Naive thymus-derived CD8-positive, alpha-beta T cell (primary cell): Measurements from ENCODE around the gene PARD3B. TPM values are rescaled to one million over a fixed set of nuclear protein-coding genes. Genes with fewer than 3 reads are reported as not detected.

Source experiments
- ATAC-seq, 2 donors: fragments of 150-1000 bp; cut with Tn5 transposase in 1 of 2; sonication (Bioruptor Pico), chemical (Tn5 transposase) in 1 of 2; 1 replicate in 1 of 2; 2 replicates in 1 of 2; pipeline ENCODE4 v1.10.0; 2021; ENCODE audit warnings: mild to moderate bottlenecking in 2 of 2, moderate library complexity in 2 of 2
- POLR2A ChIA-PET: fragments of 350-600 bp; sonication (Branson Sonifier 250); formaldehyde crosslinking; loops from one replicate; lab custom pipeline; 2021; ENCODE audit warnings: antibody characterized with exemption; lab: Charles Lee
- DNase-seq, 10 donors: peaks; one replicate each; pipeline versions ENCODE4 v3.0.0 to v3.0.0-alpha.2; 2020 to 2022
- H3K27ac Mint-ChIP-seq, 10 donors: one replicate each; pipeline ENCODE4 v1.8.0; 2020 to 2022; ENCODE audit warnings: mild to moderate bottlenecking in 10 of 10, mixed read lengths in 10 of 10, moderate library complexity in 4 of 10, inconsistent platforms in 1 of 10
- H3K27me3 Mint-ChIP-seq, 5 donors: one replicate each; pipeline ENCODE4 v1.8.0; 2021 to 2022; ENCODE audit warnings: mixed read lengths in 5 of 5
- H3K36me3 Mint-ChIP-seq, 3 donors: one replicate each; pipeline ENCODE4 v1.8.0; 2020 to 2022; ENCODE audit warnings: mixed read lengths in 3 of 3, mild to moderate bottlenecking in 2 of 3, inconsistent platforms in 1 of 3
- H3K4me1 Mint-ChIP-seq, 4 donors: one replicate each; pipeline ENCODE4 v1.8.0; 2021 to 2022; ENCODE audit warnings: mixed read lengths in 4 of 4
- H3K4me3 Mint-ChIP-seq, 10 donors: one replicate each; pipeline ENCODE4 v1.8.0; 2020 to 2022; ENCODE audit warnings: mild to moderate bottlenecking in 10 of 10, mixed read lengths in 10 of 10, moderate library complexity in 6 of 10, inconsistent platforms in 1 of 10
- H3K9me3 Mint-ChIP-seq, 9 donors: one replicate each; pipeline ENCODE4 v1.8.0; 2020 to 2022; ENCODE audit warnings: mixed read lengths in 9 of 9, mild to moderate bottlenecking in 3 of 9, inconsistent platforms in 1 of 9, moderate library complexity in 1 of 9
- polyA plus RNA-seq, 3 donors: library from polyadenylated mRNA; unstranded; fragments of 300-500 nt; fragmentation: Illumina TruSeq; gene quantifications; one replicate each; pipeline ENCODE4 v1.2.3, GENCODE V29; 2021
- total RNA-seq, 8 experiments: library from RNA in 2 of 8; stranded (reverse) in 2 of 8; gene quantifications; one replicate each; pipeline ENCODE4 v1.2.3 and lab custom pipeline; 2021 to 2026

Gene PARD3B
- total and polyA plus RNA-seq, 5 experiments from 2014 or later: 0.22 to 3.8 (median 1.3) TPM; not detected in 1

DNA sequence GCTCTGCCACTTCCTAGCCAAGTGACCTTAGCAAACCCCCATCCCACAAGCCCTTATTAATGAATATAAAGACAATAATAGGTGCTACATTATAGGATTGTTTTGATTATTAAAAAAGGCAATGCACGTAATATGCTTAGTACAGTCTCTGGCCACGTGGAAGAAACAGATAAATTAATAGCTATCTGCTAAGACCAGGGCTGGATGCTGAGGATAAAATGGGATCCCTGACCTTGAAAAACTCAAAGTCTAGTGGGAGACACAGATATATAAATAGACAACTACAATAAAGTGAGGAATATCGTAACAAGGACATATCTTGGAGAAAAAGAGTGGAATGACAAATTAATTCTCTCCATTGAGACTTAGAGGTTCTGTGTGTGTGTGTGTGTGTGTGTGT, 29.9 kb upstream of the PARD3B start:
- ATAC-seq (no peak), DNase-seq (no peak)
- no peak overlapping the region for H3K27ac Mint-ChIP-seq
- POLR2A ChIA-PET: no interaction called here
- H3K4me1 Mint-ChIP-seq: peaks cover 0 to 3% (median 0%) of the 10 kb centered on the region in 4 donors
- H3K9me3 Mint-ChIP-seq: no peaks in the 10 kb centered on the region
- H3K36me3 Mint-ChIP-seq: peaks cover 0 to 2% (median 0%) of the 10 kb centered on the region in 3 donors
- H3K27me3 Mint-ChIP-seq: peaks cover 3 to 11% (median 4%) of the 10 kb centered on the region in 5 donors
- no peak overlapping the region for H3K4me3 Mint-ChIP-seq

DNA sequence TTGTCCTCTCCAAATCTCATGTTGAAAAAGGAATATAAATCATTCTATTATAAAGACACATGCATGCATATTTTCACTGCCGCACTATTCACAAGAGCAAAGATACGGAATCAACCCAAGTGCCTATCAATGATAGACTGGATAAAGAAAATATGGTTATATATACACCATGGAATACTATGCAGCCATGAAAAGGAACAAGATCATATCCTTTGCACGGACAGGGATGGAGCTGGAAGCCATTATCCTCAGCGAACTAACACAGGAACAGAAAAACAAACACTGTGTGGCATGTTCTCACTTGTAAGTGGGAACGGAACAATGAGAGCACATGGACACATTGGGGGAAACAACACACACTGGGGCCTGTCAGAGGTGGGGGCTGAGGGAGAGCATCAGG, 28.1 kb upstream of the PARD3B start:
- POLR2A ChIA-PET: no interaction called here
- Mint-ChIP-seq H3K9me3 (no peaks in the 10 kb centered on the region), H3K4me1 (peaks cover 0 to 3% (median 0%) of the 10 kb centered on the region in 4 donors), H3K27ac (no peak overlapping the region), H3K27me3 (peaks cover 3 to 11% (median 6%) of the 10 kb centered on the region in 5 donors), H3K4me3 (no peak overlapping the region), H3K36me3 (peaks cover 0 to 2% (median 0%) of the 10 kb centered on the region in 3 donors)
- DNase-seq (no peak), ATAC-seq (no peak)

DNA sequence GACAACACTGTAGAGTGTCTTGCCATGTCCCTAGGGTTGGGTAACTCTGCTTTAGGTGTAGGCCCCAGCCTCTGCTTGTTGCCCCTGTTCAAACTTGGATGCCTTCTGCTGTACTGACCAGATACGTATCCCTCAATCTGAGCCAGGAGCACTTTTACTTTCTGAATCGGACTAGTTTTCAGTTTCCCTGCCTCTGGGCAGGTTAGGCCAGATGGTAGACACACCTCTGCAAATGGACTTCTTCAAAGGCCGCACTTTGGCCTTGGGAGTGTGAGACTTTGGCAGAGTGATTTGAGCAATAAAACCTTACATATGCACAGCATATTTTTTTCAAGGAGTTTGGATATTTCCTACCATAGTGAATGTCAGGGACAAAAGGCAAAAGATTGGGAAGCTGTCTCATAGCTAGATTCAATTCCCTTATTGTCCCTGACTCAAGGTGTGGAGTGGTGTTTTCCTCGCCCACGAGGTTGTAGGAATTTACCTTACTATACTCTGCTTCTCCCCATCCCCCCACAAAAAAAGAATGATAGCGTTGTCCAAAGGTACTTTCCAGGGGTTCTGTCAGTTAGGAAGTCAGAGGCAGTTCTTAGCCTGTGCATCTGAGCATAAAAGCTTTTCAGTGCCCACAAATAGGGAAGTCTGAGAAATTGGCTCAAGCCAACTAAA, 15.3 kb upstream of the PARD3B start:
- Mint-ChIP-seq H3K4me3 (no peak overlapping the region), H3K27me3 (peaks cover 0 to 13% (median 3%) of the 10 kb centered on the region in 5 donors), H3K36me3 (no peaks in the 10 kb centered on the region), H3K4me1 (no peaks in the 10 kb centered on the region), H3K9me3 (no peaks in the 10 kb centered on the region), H3K27ac (no peak overlapping the region)
- ATAC-seq (no peak), DNase-seq (no peak)
- POLR2A ChIA-PET: no interaction called here

DNA sequence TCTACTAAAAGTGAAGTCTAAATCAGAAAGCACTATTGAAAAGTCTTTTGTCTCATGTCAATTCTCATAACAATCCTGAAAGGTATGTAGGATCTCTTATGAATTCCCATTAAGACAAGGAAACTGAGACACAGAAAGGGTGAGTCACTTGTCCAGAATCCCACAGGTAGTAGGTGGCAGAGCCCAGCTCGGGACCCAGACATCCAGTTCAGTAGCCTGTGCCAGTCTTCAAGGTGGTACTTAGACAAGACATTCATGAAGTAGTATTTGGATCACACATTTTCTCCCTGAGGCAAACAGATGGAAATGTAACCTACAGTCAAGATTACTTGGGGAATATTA, 14.8 kb upstream of the PARD3B start:
- DNase-seq: no peak
- Mint-ChIP-seq H3K4me3 (no peak overlapping the region), H3K9me3 (no peaks in the 10 kb centered on the region), H3K27me3 (peaks cover 0 to 13% (median 3%) of the 10 kb centered on the region in 5 donors), H3K36me3 (no peaks in the 10 kb centered on the region), H3K27ac (peak overlapping the region in 1 of 10 donors; percentile 4), H3K4me1 (no peaks in the 10 kb centered on the region)
- POLR2A ChIA-PET: no interaction called here
- ATAC-seq: no peak

DNA sequence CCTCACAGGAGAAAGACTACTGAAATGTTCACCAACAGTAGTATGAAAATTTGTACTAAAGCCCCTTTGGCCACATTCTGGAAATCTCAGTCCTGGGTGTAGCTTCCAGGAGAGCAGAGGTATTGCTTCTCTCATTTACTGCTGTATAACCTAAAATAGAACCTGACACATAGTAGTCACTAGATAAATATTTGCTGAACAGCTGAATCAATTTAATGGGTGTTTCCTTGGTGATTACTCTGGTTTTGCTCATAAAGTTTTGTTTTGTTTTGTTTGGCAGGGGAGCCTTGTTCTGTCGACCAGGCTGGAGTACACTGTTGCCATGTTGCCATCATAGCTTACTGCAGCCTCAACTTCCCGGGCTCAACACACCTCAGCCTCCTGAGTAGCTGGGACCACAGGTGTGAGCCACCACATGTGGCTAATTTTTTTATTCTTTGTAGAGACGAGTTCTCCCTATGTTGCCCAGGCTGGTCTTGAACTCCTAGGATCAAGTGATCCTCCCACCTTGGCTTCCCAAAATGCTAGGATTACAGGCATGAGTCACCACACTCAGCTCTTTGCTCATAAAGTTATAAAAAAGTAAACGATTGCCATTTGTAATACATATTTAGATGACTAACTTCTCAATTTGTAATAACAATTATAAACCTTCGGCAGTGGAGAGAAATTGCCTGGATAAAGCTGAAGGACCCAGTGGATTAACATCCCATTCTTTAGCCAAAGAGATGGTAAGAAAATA, 11.5 kb upstream of the PARD3B start:
- no peak for ATAC-seq
- Mint-ChIP-seq H3K4me1 (no peaks in the 10 kb centered on the region), H3K27ac (no peak overlapping the region), H3K27me3 (peaks cover 0 to 13% (median 3%) of the 10 kb centered on the region in 5 donors), H3K36me3 (no peaks in the 10 kb centered on the region), H3K9me3 (no peaks in the 10 kb centered on the region), H3K4me3 (no peak overlapping the region)
- POLR2A ChIA-PET: no interaction called here
- no peak for DNase-seq

DNA sequence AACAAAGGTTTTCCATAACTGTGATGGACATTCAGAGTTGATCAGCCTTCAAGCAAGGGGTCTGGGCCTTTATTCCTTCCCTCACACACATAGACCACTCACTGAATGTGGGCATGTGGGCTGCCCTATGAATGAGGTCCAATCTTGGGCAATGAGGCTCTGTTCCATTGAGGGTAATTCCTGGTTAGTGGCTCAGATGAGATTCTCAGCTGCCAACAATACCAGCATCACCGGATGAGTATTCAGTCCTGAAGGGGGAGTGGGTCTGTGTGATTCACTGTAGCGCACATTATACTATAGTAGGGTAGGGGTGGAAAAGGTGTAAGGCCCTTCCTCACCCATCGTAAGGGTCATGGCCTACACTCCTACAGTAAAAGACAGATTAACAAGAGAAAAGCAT, 9.9 kb upstream of the PARD3B start:
- ATAC-seq: no peak
- Mint-ChIP-seq H3K9me3 (no peaks in the 10 kb centered on the region), H3K4me3 (no peak overlapping the region), H3K27ac (no peak overlapping the region), H3K27me3 (peaks cover 0 to 13% (median 3%) of the 10 kb centered on the region in 5 donors), H3K36me3 (no peaks in the 10 kb centered on the region), H3K4me1 (no peaks in the 10 kb centered on the region)
- no peak for DNase-seq
- POLR2A ChIA-PET: no interaction called here

DNA sequence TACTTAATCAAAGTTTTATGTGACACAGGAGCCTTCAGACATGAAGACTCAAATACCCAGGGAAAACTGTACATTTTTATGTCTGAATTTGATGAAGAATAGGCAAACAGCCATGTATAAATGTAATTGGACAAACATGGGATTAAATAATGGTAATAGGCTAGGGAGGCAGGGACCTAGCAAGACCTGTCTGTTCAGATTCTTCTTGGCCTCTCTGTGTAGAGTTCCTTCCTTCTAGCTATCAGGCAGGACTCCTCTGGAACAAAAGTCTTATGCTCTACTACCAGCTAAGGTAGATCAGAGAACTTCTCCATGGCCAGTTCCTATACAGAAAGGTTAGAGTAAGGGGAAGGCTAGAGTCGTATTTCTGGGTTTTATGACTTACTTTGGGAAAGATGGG, 9.5 kb upstream of the PARD3B start:
- Mint-ChIP-seq H3K4me3 (no peak overlapping the region), H3K36me3 (no peaks in the 10 kb centered on the region)
- POLR2A ChIA-PET: no interaction called here

DNA sequence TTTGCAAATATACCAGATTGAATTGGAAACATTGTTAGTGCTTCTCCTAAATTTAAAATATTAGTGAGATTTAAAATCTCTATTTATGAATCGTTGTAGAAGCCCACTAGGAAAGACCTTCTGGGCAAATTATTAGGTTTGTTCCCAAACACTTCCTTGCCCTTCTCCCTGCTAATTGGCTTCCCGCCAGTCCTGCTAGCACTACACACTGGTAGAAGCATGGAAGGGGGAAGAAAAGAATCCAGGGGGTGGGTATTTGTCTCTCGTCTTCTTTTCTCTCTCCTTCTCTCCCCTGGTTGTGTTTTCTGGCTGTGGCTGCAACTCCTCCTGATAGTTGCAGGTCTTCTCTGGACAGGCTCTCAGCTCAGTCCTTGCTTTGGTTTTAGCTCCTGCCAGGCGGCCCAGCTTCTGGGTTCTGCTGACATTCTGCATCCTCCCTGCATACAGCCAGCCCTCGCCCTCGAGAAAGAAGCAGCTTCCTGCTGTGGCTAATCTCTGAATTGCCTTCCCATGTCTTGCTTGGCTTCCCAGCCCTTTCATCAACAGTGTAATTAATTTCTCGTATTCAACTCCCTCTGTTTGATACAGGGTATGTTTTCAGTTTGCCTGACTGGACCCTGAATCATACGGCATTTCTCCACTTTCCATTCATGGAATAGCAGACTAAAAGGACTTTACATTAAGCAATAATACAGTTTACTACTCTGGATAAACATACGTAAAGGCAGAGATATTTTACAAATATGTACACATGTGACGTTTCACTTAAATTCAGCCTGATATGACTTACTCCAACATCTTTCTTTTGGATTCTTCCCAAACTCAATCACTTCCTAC, 6.9 kb upstream of the PARD3B start:
- H3K27ac Mint-ChIP-seq: no peak overlapping the region
- no peak overlapping the region for H3K4me3 Mint-ChIP-seq
- POLR2A ChIA-PET: no interaction called here
- no peaks in the 10 kb centered on the region for H3K4me1 Mint-ChIP-seq
- peaks cover 7 to 15% (median 10%) of the 10 kb centered on the region in 5 donors for H3K27me3 Mint-ChIP-seq
- H3K36me3 Mint-ChIP-seq: no peaks in the 10 kb centered on the region
- DNase-seq: no peak
- no peak for ATAC-seq
- no peaks in the 10 kb centered on the region for H3K9me3 Mint-ChIP-seq

More for the DNA sequence above, 9.5 kb upstream of the PARD3B start:
- H3K4me1 Mint-ChIP-seq: no peaks in the 10 kb centered on the region
- no peaks in the 10 kb centered on the region for H3K9me3 Mint-ChIP-seq
- no peak overlapping the region for H3K27ac Mint-ChIP-seq
- ATAC-seq (no peak), DNase-seq (no peak)
- peaks cover 0 to 13% (median 3%) of the 10 kb centered on the region in 5 donors for H3K27me3 Mint-ChIP-seq

DNA sequence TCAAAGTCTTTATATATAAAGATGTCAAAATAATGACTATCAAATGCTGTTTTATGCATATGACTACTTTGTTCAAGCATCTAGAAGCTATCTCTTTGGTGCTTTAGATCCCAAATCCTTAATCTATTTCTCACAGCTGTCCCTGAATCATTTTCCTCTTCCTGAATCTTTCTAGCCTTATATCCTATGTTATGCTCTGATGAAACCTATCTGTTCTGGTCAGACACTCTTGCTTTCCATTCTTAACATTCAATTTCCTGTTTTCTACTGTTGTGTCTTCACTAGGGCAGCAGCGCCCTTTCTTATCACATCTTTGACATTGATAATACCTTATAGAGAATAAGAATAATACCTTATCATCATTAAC, 6.3 kb upstream of the PARD3B start:
- H3K9me3 Mint-ChIP-seq: no peaks in the 10 kb centered on the region
- DNase-seq (no peak), ATAC-seq (no peak)
- no peak overlapping the region for H3K4me3 Mint-ChIP-seq
- no peak overlapping the region for H3K27ac Mint-ChIP-seq
- H3K27me3 Mint-ChIP-seq: peaks cover 9 to 19% (median 11%) of the 10 kb centered on the region in 5 donors
- no peaks in the 10 kb centered on the region for H3K4me1 Mint-ChIP-seq
- H3K36me3 Mint-ChIP-seq: no peaks in the 10 kb centered on the region
- POLR2A ChIA-PET: interaction anchor here (0.6 kb wide), 1 partner anchor 183 kb away, joined by 3 read pairs; no protein-coding TSS in a partner anchor

DNA sequence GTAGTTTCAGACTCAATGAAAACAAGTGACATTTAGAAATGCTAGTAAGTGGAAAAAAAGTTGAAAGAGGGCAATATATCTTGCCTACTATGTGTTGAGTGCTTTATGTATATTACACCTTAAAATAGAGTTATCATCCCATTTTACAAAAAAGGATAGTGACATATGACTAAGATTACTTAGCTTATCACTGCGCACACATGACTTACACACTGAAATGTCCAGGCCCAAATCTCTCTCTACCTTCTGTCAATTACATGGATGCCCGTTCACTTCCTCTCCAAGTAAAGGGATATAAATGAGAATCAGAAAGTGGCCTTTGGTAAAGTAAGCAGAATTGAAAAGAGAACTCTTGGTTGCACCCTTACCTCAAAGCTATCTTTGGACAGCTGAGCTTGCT, 3.6 kb upstream of the PARD3B start:
- H3K27ac Mint-ChIP-seq: no peak overlapping the region
- POLR2A ChIA-PET: no interaction called here
- no peak for ATAC-seq
- no peaks in the 10 kb centered on the region for H3K9me3 Mint-ChIP-seq
- DNase-seq: no peak
- no peaks in the 10 kb centered on the region for H3K36me3 Mint-ChIP-seq
- H3K4me3 Mint-ChIP-seq: no peak overlapping the region
- peaks cover 6 to 17% (median 15%) of the 10 kb centered on the region in 4 donors for H3K4me1 Mint-ChIP-seq
- H3K27me3 Mint-ChIP-seq: peaks cover 4 to 26% (median 19%) of the 10 kb centered on the region in 5 donors

DNA sequence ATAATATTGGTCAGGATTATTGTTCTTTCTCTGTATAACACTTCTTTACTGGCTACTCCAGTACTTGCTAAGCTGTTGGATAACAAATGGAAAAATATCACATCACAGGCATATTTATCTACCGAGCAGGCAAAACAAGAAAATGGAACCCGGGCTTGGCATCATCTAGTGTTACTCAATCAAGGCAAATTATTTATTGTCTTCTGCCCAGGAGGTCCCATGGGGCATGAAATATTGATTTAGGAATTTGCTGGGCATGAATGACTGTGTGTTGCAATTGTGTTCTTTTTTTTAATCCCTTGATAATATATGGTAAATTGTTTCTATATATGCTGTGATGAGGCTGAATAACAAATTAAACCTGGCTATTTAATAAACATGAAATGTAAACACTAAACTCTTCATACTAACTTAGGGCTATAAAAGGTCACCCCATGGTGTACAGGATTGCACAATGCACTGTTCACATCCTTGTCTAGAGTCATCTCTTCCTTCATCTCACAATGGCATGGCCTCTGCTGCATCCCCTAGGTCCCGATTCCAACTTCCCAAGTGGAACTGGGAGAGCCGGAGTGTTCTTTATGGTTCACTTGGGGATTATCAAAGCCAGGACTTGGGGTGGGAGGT, 2.2 kb upstream of the PARD3B start:
- H3K4me1 Mint-ChIP-seq: peaks cover 8 to 17% (median 15%) of the 10 kb centered on the region in 4 donors
- no peaks in the 10 kb centered on the region for H3K36me3 Mint-ChIP-seq
- H3K27me3 Mint-ChIP-seq: peaks cover 4 to 26% (median 19%) of the 10 kb centered on the region in 5 donors
- DNase-seq: no peak
- H3K27ac Mint-ChIP-seq: no peak overlapping the region
- H3K4me3 Mint-ChIP-seq: peak overlapping the region in 4 of 10 donors; percentile 6 to 64 (median 32)
- no peaks in the 10 kb centered on the region for H3K9me3 Mint-ChIP-seq
- ATAC-seq: no peak
- POLR2A ChIA-PET: no interaction called here

DNA sequence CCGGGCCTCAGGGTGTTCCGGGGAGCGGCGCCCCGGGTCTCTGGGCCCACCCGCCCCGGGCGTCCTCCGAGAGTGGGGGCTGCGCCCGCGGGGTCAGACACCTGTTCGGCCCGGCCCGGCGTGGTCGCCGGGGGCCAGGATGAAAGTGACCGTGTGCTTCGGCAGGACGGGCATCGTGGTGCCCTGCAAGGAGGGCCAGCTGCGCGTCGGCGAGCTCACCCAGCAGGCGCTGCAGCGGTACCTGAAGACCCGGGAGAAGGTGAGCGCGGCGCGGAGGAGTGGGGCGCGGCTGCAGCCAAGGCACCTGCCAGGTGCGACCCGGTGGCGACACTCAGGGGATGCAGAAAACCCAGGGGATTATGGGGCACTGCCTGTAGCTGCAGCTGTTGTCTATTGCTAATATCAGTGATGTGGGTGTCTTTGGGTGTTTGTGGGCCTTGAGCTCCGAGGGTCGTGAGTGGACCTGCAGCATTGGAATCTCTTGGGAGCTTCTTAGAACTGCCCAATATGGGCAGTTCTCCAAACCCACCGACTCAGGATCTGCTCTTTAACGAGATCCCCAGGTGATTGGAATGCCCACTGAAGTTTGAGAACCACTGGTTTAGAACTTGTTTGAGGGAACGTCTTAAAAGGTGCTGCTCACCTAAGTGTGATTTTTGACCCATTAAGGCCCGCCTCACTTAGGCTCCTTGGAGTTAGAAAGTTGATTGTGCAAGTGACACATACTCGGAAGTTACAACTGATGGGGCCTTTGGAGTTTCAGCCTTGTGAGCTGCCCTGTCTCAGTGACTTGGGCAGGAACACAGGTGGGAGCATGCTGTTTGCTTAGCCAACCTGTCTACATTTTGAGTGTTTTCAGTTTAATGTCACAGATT, 823 bp downstream of the PARD3B start:
- H3K27ac Mint-ChIP-seq: peak overlapping the region in 3 of 10 donors; percentile 16 to 66 (median 57)
- no peaks in the 10 kb centered on the region for H3K36me3 Mint-ChIP-seq
- ATAC-seq (peak; percentile 37 to 56), DNase-seq (peak in 6 of 10 donors; percentile 1 to 27 (median 8))
- peak overlapping the region; percentile 75 to 90 (median 82) for H3K4me3 Mint-ChIP-seq
- H3K4me1 Mint-ChIP-seq: peaks cover 8 to 17% (median 15%) of the 10 kb centered on the region in 4 donors
- H3K27me3 Mint-ChIP-seq: peaks cover 4 to 26% (median 19%) of the 10 kb centered on the region in 5 donors
- H3K9me3 Mint-ChIP-seq: no peaks in the 10 kb centered on the region
- POLR2A ChIA-PET: no interaction called here
